HG03521 (cell line): ENCODE data around the gene KIF23.
"Not testable (repeated sequence)": the region's sequence is repeated elsewhere in the genome, so short reads cannot be mapped to it uniquely, and the experiment has no call there.

Source experiments
- ATAC-seq: cut with Tn5 transposase; IDR thresholded peaks from one replicate; pipeline ENCODE4 v1.9.1; 2021; ENCODE audit warnings: mild to moderate bottlenecking, moderate library complexity; ENCODE audit not compliant: unreplicated experiment

The KIF23 gene

DNA sequence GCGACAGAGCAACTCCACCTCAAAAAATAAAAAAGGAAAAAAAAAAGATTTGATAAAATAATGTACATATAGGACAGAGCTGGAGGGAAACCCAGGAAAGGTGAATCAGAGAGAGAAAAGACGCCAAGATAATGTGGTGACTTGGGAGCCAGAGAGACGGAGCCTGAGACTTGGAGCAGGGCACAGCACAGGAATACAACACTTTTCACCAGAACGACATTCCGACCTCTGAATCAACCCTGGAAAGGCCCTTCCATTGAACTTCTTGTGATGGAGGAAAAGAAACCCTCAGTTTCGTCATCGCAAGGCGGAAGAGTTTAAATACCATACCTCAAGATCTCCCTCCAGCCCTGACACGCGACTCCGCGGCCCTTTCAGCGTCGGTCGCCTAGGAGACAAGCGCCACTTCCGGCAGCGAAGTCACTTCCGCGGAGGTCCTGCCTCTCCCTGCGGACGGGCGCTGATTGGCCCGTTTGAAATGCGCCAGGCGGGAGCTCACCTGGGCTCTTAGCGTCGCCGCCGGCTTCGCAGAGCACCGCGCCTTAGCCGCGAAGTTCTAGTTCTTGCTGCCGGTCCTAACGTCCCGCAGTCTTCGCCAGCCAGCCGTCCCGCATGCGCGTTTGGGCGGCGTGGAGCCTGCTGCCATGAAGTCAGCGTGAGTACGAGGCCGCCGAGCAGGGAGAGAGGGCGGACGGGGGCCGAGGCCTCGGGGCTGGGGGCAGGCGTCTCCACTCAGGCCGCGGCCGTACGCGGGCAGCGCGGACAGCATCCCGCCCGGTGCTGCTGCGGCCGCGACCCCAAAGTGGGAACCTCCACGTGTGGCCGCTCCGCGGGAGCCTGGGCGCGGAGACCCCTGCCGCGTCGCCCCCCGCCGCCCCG is at the start of gene KIF23:
Gene KIF23 (plus strand): TSS at position 528 of the 879 bp plus-strand sequence. CDS start 117 bp downstream, at position 645.
- ATAC-seq, result peak; percentile 90

DNA sequence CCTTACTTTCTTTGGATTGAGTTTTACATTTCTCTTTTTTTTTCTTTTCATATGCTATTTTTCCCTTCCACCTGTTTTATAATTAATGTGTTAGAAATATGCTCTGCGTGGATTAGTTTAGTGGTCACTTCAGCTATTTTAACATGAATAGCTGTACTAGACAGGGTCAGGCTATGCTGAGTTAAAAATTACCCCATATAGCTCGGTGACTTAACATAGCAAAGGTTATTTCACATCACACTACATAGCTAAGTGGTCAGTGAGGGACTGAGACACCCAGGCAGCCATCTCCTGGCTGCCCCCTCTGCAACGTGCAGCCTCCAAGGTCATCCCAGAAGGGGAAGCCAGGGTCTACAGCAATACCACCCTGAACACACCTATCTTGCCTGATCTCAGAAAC is 46.9 kb upstream of the KIF23 start:
- ATAC-seq, result no peak

DNA sequence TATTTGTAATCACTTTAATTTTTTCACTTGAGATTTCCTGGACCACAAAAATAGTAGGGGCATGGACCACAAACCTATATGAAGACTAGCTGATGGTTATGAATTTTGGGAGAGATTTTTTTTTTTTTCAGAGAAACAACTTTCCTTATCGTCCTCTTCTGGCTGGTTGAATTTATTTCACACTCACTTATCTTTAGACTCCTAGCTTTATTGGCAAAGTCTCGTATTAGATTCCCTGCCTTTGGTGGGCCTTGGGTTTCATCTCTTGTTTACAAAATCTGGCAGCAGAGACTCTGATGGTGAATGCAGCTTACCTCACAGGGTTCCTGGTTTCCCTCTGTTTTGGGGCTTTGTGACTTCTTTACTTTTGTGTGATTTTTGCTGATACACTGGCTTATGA is 44.5 kb upstream of the KIF23 start:
- ATAC-seq, result no peak

DNA sequence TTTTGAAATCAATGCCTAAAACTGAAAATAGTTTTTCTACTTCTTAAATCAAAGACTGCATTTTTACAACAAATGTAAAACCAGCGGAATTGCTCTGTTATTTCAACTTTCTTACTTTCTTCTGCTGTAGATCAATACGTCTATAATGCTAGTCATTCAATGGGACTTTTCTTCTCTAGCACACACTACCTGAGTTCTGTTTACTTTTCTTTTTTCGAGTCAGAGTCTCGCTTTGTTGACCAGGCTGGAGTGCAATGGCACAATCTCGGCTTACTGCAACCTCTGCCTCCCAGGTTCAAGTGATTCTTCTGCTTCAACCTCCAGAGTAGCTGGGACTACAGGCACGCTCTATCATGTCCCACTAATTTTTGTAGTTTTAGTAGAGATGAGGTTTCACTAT is 40.7 kb upstream of the KIF23 start:
- ATAC-seq, result no peak

DNA sequence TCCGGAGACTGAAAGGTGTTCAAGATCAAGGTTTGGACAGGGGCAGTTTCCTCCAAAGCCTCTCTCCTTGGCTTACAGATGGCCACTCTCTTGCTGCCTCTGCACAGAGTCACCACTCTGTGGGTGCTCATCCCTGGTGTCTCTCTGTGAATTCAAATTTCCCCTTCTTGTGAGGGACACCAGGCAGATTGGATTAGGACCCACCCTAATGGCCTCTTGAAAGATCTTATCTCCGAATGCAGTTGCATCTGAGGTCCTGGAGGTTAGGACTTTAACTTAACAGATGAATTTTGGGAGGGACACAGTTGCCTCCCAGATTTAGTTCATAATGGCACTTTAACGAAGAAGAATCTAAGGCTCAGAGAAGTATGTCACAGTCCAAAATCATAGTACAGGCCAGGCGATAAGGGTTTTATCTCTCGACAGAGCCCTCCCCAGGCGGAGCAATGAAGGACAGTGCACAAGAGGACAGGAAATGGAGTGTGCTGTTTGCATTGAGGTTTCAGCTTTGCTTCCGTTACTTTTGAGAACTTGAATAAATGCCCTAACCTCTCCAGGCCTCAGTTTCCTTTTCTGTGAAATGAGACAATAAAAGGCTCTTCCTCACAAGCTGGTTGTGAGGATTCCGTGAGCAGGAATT is 38.9 kb upstream of the KIF23 start:
- ATAC-seq, result no peak

DNA sequence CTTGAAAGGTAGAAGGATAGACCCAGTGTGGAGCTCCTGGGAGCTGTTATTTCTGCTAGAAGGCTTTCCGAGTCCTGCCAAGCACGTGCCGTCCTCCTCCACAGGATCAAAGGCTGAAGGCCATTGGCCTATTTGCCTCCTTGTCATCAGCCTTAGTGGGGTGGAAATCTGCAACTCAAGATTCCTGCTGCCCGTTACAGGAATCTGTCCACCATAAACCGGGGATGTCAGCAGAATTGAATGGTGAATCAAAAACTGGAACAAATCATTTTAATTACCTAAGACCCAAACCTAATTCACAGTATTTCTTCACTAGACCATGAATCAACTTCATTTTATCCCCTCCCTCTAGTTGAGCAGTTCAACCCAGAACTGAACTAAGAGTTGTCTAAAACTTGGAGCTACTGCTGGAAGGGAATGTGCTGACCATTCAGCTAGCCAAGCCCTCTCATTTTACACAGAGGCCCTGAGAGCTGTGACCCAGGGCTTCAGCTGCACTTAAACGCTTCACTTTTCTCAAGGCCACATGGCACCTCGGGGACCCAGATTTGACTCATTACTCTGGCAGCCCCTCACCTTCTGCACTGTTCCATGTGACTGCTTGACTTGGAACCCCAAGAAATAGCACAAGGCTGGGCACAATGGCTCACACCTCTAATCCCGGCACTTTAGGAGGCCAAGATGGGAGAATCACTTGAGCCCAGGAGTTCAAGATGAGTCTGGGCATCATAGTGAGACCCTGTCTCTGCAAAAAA is 36.8 kb upstream of the KIF23 start:
- no peak for ATAC-seq

DNA sequence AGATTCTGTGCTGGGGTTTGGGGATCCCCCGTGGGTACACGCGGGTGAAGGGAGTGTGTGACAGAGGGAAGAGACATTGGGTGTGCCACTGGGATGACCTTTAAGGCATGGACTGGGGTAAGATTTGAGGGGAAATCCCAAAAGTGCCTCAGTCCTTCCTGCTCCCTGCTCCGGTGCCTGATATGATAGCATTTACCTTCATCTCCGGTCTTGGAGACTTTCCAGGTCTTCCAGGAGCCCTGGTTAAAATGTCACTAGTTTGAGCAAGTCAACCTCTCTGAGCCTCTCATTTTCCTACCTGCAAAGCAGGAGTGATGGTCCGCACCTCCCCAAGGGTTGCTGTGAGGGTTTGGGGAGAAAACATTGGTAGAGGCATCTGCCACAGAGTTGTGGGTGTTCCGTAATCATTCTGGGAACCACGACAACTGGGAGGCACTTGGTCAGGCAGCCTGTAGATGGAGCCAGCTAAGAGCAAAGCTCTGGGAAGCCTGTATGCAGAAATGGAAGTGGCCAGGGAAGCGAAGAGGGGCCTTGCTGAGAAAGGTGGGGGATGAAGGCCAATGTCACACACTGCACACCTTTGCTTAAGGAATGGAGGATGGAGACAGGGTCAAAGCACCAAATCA is 33.9 kb upstream of the KIF23 start:
- ATAC-seq, result no peak

DNA sequence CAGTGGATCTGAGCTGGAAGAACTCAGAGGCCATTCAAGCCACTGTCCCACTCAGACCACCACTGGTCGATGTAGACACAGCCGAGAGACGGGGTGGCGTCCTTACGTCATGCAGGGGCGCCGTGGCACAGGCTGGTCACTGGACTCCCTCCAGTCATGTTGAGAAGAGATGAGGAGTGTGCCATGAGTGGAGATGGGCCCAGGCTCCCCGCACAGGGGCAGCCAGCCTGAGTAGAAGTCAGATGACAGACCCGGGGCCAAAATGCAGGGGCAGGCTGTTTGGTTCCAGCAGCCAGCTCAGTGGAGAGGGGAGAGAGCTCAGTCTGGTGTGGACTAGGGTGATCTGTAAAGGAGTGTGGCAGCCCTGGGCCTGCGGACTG is 33.4 kb upstream of the KIF23 start:
- no peak for ATAC-seq

DNA sequence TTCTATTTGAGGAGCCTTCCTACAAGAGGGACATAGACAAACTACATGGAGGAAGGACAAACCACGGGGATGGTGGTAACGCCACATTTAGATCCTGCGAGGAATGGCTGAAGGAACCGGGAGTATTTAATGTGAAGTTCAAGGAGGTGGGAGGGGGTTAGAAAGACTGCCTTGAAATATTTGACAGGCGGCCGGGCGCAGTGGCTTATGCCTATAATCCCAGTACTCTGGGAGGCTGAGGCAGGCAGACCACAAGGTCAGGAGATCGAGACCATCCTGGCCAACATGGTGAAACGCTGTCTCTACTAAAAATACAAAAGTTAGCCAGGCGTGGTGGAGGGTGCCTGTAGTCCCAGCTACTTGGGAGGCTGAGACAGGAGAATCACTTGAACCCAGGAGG is 32.0 kb upstream of the KIF23 start:
- not testable (repeated sequence) for ATAC-seq

DNA sequence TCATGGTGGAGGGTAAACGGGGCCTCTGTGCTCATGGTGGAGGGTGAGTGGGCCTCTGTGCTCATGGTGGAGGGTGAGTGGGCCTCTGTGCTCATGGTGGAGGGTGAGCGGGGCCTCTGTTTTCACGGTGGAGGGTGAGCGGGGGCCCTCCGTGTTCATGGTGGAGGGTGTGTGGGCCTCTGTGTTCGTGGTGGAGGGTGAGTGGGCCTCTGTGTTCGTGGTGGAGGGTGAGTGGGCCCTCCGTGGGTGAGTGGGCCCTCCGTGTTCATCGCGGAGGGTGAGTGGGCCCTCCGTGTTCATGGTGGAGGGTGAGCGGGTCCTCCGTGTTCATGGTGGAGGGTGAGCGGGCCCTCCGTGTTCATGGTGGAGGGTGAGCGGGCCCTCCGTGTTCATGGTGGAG is 30.1 kb upstream of the KIF23 start:
- not testable (repeated sequence) for ATAC-seq

DNA sequence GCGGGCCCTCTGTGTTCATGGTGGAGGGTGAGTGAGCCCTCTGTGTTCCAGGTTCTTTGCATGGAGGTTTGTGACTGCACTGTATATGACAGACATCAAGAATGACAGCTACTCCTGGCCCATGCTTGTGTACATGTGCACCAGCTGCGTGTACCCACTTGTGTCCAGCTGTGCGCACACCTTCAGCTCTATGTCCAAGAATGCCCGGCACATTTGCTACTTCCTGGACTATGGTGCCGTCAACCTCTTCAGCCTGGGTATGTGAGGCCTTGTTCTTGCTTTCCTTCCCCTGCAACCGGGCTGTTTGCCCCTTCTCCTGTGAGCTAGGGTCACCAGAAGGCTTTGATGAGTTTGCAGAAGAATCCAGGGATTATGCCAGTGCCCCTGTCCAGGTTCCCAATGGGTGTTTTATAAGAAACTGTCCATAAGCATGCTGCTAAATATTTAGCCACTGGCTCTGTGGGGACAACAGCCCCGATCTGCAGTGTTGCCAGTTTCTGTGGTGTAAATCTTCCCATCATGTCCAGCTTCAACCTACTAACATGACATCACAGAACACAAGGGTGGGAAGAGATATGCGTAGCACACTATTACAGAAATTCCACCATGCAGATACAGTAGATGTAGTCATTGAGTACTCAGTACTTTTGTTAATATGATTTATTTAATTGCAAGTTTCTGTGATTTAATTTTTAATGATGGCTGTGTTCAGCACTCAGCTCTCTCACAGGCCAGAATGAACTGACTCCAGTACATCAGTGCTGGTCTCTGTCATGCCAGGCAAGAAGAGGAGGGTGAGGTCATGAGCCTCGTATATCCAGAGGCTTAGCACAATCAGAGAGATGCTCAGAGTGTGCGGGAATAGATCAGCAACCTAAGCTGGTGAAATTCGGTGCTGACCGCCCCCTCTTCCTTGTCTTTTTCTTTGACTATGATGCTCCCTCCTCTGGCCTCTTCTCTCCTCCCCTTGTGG is 29.2 kb upstream of the KIF23 start:
- no peak for ATAC-seq

DNA sequence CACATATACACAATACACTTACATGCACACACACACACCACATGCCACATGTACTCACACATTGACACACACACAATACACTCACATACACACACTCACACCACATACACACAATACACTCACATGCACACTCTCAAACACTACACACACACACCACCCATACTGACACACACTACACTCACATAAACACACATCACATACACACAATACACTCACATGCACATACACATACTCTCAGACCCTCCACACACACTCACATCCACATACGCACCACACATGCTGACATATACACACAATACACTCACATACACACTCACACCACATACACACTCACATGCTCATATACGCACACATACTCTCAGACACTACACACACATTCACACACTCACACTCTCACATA is 28.3 kb upstream of the KIF23 start:
- no peak for ATAC-seq

DNA sequence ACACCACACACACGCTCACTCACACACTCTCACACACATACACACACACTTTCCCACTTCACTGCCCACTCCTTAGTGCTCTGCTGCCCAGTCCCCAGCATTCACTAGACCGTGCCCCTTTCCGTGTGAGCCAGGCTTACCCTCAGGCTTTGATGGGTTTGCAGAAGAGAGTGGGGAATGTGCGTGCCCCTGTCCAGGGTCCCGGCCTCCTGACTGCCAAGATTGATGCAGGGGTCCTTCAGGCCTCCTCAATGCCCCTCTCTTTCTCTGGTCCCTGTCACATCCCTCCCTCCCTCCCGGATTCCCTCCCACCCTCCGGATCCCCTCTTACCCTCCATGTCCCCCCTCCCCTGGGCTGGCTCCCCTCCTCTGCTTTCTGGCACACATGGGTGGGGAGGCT is 27.9 kb upstream of the KIF23 start:
- no peak for ATAC-seq

DNA sequence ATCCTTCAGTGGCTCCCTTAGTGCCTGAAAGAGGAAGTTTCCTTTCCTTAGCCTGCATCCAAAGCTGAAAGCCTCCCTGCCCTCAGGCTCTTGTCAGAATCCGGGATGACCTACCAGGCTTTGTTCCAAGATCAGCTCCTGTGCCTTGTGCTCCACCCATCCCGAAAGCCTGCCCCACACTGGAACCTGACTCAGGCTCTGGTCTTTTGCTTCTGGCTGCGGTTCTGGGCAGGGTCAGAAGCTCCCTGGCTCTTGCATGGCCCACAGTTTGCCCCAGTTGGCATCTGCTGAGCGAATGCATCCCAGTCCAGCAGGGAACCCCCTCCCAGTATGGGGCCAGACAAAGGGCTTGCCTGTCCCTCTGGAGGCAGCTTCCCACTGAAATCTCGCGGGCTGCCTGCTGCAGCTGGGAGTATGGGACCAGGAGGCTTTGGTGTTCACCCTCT is 25.9 kb upstream of the KIF23 start:
- no peak for ATAC-seq

DNA sequence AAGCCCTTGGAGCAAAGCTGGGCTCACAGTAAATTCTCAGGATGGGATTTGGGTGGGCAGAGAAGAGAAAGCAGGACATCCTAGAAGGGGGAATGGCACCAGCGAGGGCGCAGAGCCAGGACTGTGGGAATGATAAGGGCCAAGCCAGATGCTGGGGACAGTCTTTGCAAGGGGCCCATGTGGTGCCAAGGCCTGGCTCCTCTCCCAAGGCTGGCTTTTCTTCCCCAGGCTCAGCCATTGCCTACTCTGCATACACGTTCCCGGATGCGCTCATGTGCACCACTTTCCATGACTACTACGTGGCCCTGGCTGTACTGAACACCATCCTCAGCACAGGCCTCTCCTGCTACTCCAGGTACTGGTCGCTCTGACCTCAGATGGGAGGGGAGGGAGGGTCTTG is 24.7 kb upstream of the KIF23 start:
- ATAC-seq, result no peak

DNA sequence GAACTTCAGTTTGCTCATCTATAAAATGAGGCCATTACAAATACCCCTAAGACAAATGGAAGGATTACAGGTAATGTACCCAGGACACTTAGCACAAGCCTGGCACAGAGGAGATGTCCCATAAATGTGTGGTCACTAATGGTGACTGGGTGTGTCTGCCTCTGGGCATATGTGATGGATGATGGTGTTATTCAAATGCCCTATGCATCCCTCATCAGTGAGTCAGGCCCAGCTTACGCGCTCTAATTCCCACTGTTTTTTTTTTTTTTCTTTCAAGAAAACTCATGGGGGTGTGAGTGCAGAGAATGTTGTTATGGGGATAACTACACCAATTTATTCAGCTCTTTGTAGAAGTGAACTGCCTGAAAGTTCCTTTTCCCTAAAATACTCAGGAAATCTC is 23.6 kb upstream of the KIF23 start:
- ATAC-seq, result no peak

DNA sequence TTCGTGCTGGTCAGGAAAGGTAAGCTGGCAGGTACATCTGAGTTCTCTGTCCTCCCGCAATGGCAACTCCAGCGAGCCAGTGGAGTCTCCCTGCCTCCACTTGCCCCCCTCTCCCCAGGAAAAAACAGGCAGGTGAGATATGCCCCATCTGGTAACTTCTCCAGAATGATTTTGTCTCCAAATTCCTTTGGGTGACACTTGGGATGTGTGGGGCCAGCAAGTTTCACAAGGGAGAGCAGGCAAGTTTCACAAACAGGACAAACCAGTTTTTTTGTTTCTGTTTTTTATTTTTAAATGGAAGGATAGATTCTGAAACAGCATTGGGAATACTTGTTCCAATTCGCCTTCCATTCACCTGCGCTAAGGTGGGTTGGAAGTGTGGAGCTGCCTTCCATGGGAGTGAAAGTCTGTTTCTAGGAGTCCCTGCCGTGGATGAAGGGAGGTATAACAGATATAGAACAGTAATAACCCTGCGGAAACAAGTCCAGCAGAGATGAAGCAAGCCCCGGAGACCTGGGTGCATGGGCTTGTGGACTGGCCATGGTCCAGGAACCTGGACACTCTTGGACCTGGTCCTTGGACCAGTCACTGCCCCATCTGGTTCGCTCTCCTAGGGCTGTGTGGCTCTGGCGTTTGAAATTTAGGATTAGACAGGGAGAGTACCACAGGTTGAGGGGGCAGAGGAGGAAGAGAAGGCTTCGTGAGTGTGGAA is 22.9 kb upstream of the KIF23 start:
- ATAC-seq, result no peak

DNA sequence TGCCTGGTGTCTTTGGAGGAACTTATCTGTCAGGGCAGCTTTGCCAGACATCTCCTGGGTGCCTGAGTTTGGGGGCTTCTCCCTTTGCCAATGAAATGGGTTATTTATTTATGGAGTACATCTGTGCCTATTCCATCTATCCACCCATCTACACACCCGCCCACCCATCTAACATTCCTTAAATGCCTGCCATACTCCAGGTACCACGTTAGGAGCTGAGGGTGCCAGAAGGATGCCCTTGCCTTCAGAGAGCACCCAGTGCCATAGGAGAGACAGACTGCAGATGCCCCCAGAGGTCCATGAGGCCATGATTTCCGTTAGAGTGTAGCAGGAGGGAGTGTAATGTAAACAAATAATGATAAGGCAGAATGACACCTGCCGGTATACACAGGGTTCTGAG is 21.8 kb upstream of the KIF23 start:
- no peak for ATAC-seq

DNA sequence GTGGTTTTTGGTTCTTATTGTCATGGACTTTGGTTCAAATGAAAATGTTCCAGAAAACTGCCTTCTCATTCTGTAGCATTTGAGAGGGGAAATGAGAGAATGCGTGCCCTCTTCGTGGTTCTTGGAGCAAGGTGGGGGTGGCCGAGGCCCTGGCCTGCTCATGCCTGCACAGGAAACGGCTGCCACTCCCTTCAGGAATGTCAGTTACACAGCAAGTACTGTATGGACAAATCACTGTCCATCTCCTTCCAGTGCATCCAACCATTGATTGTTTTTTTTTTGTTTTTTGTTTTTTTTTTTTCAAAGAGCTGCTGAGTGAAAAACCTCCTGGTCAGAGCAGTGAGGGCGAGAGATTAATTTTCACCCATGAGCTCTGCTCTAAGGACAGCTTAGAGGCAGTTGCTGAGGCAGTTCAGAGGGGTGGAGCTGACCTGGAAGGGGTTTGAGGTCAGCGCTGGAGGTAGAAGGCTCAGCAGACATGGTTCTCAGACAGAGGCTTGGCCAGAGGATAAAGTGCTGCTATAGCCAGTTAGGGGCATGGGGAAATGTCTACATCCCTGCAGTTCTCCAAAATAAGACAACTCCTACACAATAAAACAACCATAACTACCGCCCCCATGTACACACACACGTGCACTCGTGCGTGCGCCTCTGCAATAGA is 20.2 kb upstream of the KIF23 start:
- no peak for ATAC-seq
